ENCODE results near the gene MED27. TPM values are rescaled to one million over a fixed set of nuclear protein-coding genes. Genes with fewer than 3 reads are reported as not detected.

The MED27 gene
- total and polyA plus RNA-seq, 7 experiments from 2014 or later = 11.5 to 44.2 (median 25.7) TPM

GRCh38 chr9:131848570-131849160 lies 231.0 kb downstream of the MED27 start:
- peaks cover 0 to 3% (median 0%) of the 10 kb centered on the region in 5 donors for H3K36me3 Mint-ChIP-seq
- Histone ChIP-seq H3K27ac (ENCODE audit: low read depth, low read length) (no peak overlapping the region), H3K27me3 (ENCODE audit: control insufficient read depth in 2 of 2, insufficient read depth in 2 of 2, low read length in 2 of 2) (no peaks in the 10 kb centered on the region), H3K4me1 (ENCODE audit: control insufficient read depth in 2 of 2, insufficient read depth in 2 of 2, low read length in 2 of 2) (no peaks in the 10 kb centered on the region), H3K9me3 (ENCODE audit: control insufficient read depth in 2 of 3, low read length in 3 of 3) (no peaks in the 10 kb centered on the region), H3K4me3 (ENCODE audit: low read length) (no peak overlapping the region), H3K36me3 (ENCODE audit: control insufficient read depth in 2 of 3, insufficient read depth in 3 of 3, low read length in 3 of 3) (no peaks in the 10 kb centered on the region)
- peaks cover 0 to 8% (median 0%) of the 10 kb centered on the region in 5 donors for H3K27me3 Mint-ChIP-seq
- H3K27ac Mint-ChIP-seq = no peak overlapping the region
- H3K4me1 Mint-ChIP-seq = peaks cover 0 to 10% (median 0%) of the 10 kb centered on the region in 7 donors
- ChIA-PET CTCF (no interaction called here), POLR2A (interaction anchor here (0.6 kb wide), 1 partner anchor 11 kb away, joined by 3 read pairs; no protein-coding TSS in a partner anchor)
- H3K4me3 Mint-ChIP-seq = no peak overlapping the region
- peaks cover 0 to 4% (median 0%) of the 10 kb centered on the region in 11 donors for H3K9me3 Mint-ChIP-seq
- no peak for ATAC-seq
- intact Hi-C loops (cut with micrococcal nuclease) = no loop called here
- no peak for DNase-seq

- H3K4me1 ChIP-seq (ENCODE audit: control insufficient read depth in 2 of 2, insufficient read depth in 2 of 2, low read length in 2 of 2) = no peaks in the 10 kb centered on the region
- intact Hi-C loops (cut with micrococcal nuclease) = no loop called here
- Mint-ChIP-seq H3K4me3 (no peak overlapping the region), H3K27ac (no peak overlapping the region), H3K36me3 (peaks cover 0 to 3% (median 0%) of the 10 kb centered on the region in 5 donors), H3K27me3 (peaks cover 0 to 12% (median 3%) of the 10 kb centered on the region in 5 donors), H3K4me1 (peaks cover 0 to 17% (median 0%) of the 10 kb centered on the region in 7 donors), H3K9me3 (peaks cover 0 to 4% (median 0%) of the 10 kb centered on the region in 11 donors)
- H3K4me3 ChIP-seq (ENCODE audit: low read length) = no peak overlapping the region
- DNase-seq (no peak), ATAC-seq (no peak)
- ChIA-PET CTCF (no interaction called here), POLR2A (no interaction called here)
- H3K27ac ChIP-seq (ENCODE audit: low read depth, low read length) = no peak overlapping the region
- H3K9me3 ChIP-seq (ENCODE audit: control insufficient read depth in 2 of 3, low read length in 3 of 3) = no peaks in the 10 kb centered on the region
- no peaks in the 10 kb centered on the region for H3K27me3 ChIP-seq (ENCODE audit: control insufficient read depth in 2 of 2, insufficient read depth in 2 of 2, low read length in 2 of 2)
- no peaks in the 10 kb centered on the region for H3K36me3 ChIP-seq (ENCODE audit: control insufficient read depth in 2 of 3, insufficient read depth in 3 of 3, low read length in 3 of 3)
These were observed 231.9 kb downstream of the MED27 start for GRCh38 chr9:131847665-131848354.

- POLR2A ChIA-PET = no interaction called here
These were observed 234.1 kb downstream of the MED27 start for GRCh38 chr9:131845305-131846298.

GRCh38 chr9:131844745-131845118 lies 234.9 kb downstream of the MED27 start:
- no peaks in the 10 kb centered on the region for H3K27me3 ChIP-seq (ENCODE audit: control insufficient read depth in 2 of 2, insufficient read depth in 2 of 2, low read length in 2 of 2)
- peaks cover 0 to 3% of the 10 kb centered on the region in 2 donors for H3K4me1 ChIP-seq (ENCODE audit: control insufficient read depth in 2 of 2, insufficient read depth in 2 of 2, low read length in 2 of 2)
- DNase-seq = no peak
- POLR2A ChIA-PET = no interaction called here
- Mint-ChIP-seq H3K9me3 (peaks cover 0 to 4% (median 0%) of the 10 kb centered on the region in 11 donors), H3K36me3 (no peaks in the 10 kb centered on the region), H3K27ac (no peak overlapping the region), H3K4me3 (no peak overlapping the region), H3K4me1 (peaks cover 0 to 22% (median 4%) of the 10 kb centered on the region in 7 donors), H3K27me3 (peaks cover 0 to 15% (median 3%) of the 10 kb centered on the region in 5 donors)
- no peaks in the 10 kb centered on the region for H3K36me3 ChIP-seq (ENCODE audit: control insufficient read depth in 2 of 3, insufficient read depth in 3 of 3, low read length in 3 of 3)
- H3K4me3 ChIP-seq (ENCODE audit: low read length) = no peak overlapping the region
- no peaks in the 10 kb centered on the region for H3K9me3 ChIP-seq (ENCODE audit: control insufficient read depth in 2 of 3, low read length in 3 of 3)
- no peak overlapping the region for H3K27ac ChIP-seq (ENCODE audit: low read depth, low read length)
- intact Hi-C loops (cut with micrococcal nuclease) = no loop called here
- no peak for ATAC-seq
- CTCF ChIA-PET = no interaction called here

More at GRCh38 chr9:131845305-131846298, 234.1 kb downstream of the MED27 start:
- Mint-ChIP-seq H3K27ac (peak overlapping the region in 1 of 9 donors; percentile 24), H3K4me3 (no peak overlapping the region), H3K4me1 (peaks cover 0 to 15% (median 0%) of the 10 kb centered on the region in 7 donors), H3K9me3 (peaks cover 0 to 4% (median 0%) of the 10 kb centered on the region in 11 donors), H3K27me3 (peaks cover 0 to 15% (median 3%) of the 10 kb centered on the region in 5 donors), H3K36me3 (no peaks in the 10 kb centered on the region)
- Histone ChIP-seq H3K4me3 (ENCODE audit: low read length) (no peak overlapping the region), H3K9me3 (ENCODE audit: control insufficient read depth in 2 of 3, low read length in 3 of 3) (no peaks in the 10 kb centered on the region), H3K4me1 (ENCODE audit: control insufficient read depth in 2 of 2, insufficient read depth in 2 of 2, low read length in 2 of 2) (no peaks in the 10 kb centered on the region), H3K27ac (ENCODE audit: low read depth, low read length) (no peak overlapping the region), H3K27me3 (ENCODE audit: control insufficient read depth in 2 of 2, insufficient read depth in 2 of 2, low read length in 2 of 2) (no peaks in the 10 kb centered on the region), H3K36me3 (ENCODE audit: control insufficient read depth in 2 of 3, insufficient read depth in 3 of 3, low read length in 3 of 3) (no peaks in the 10 kb centered on the region)
- ATAC-seq (no peak), DNase-seq (peak in 1 of 9 donors; percentile 35)
- intact Hi-C loops (cut with micrococcal nuclease) = no loop called here
- CTCF ChIA-PET = no interaction called here

- peaks cover 0 to 28% (median 4%) of the 10 kb centered on the region in 7 donors for H3K4me1 Mint-ChIP-seq
- no peaks in the 10 kb centered on the region for H3K36me3 Mint-ChIP-seq
- H3K9me3 Mint-ChIP-seq = peaks cover 0 to 4% (median 0%) of the 10 kb centered on the region in 11 donors
- Histone ChIP-seq H3K27ac (ENCODE audit: low read depth, low read length) (no peak overlapping the region), H3K4me3 (ENCODE audit: low read length) (no peak overlapping the region), H3K36me3 (ENCODE audit: control insufficient read depth in 2 of 3, insufficient read depth in 3 of 3, low read length in 3 of 3) (no peaks in the 10 kb centered on the region), H3K9me3 (ENCODE audit: control insufficient read depth in 2 of 3, low read length in 3 of 3) (no peaks in the 10 kb centered on the region), H3K27me3 (ENCODE audit: control insufficient read depth in 2 of 2, insufficient read depth in 2 of 2, low read length in 2 of 2) (no peaks in the 10 kb centered on the region), H3K4me1 (ENCODE audit: control insufficient read depth in 2 of 2, insufficient read depth in 2 of 2, low read length in 2 of 2) (peaks cover 0 to 3% of the 10 kb centered on the region in 2 donors)
- DNase-seq = no peak
- peaks cover 0 to 15% (median 3%) of the 10 kb centered on the region in 5 donors for H3K27me3 Mint-ChIP-seq
- ChIA-PET POLR2A (no interaction called here), CTCF (no interaction called here)
- intact Hi-C loops (cut with micrococcal nuclease) = no loop called here
- no peak for ATAC-seq
- no peak overlapping the region for H3K27ac Mint-ChIP-seq
- H3K4me3 Mint-ChIP-seq = no peak overlapping the region
These were observed 235.5 kb downstream of the MED27 start for GRCh38 chr9:131843989-131844744.

GRCh38 chr9:131841765-131842318 lies 237.8 kb downstream of the MED27 start:
- H3K27ac ChIP-seq (ENCODE audit: low read depth, low read length) = no peak overlapping the region
- Mint-ChIP-seq H3K9me3 (no peaks in the 10 kb centered on the region), H3K4me3 (no peak overlapping the region), H3K36me3 (no peaks in the 10 kb centered on the region), H3K27ac (no peak overlapping the region), H3K4me1 (peaks cover 0 to 37% (median 6%) of the 10 kb centered on the region in 7 donors), H3K27me3 (peaks cover 0 to 18% (median 4%) of the 10 kb centered on the region in 5 donors)
- H3K27me3 ChIP-seq (ENCODE audit: control insufficient read depth in 2 of 2, insufficient read depth in 2 of 2, low read length in 2 of 2) = no peaks in the 10 kb centered on the region
- ChIA-PET CTCF (no interaction called here), POLR2A (no interaction called here)
- no peak for DNase-seq
- no peaks in the 10 kb centered on the region for H3K9me3 ChIP-seq (ENCODE audit: control insufficient read depth in 2 of 3, low read length in 3 of 3)
- H3K4me3 ChIP-seq (ENCODE audit: low read length) = no peak overlapping the region
- intact Hi-C loops (cut with micrococcal nuclease) = no loop called here
- H3K36me3 ChIP-seq (ENCODE audit: control insufficient read depth in 2 of 3, insufficient read depth in 3 of 3, low read length in 3 of 3) = no peaks in the 10 kb centered on the region
- no peak for ATAC-seq
- peaks cover 0 to 3% of the 10 kb centered on the region in 2 donors for H3K4me1 ChIP-seq (ENCODE audit: control insufficient read depth in 2 of 2, insufficient read depth in 2 of 2, low read length in 2 of 2)

Measured in naive thymus-derived CD4-positive, alpha-beta T cell (primary cell).